Bronchial epithelial cell (primary cell): ENCODE measurements around the gene SPIRE1. TPM values are rescaled to one million over a fixed set of nuclear protein-coding genes. Genes with fewer than 3 reads are reported as not detected.
"Not testable (repeated sequence)": the region's sequence is repeated elsewhere in the genome, so short reads cannot be mapped to it uniquely, and the experiment has no call there.

Experiments used
- DNase-seq: peaks from one replicate; pipeline ENCODE4 v3.0.0-alpha.2; 2010; ENCODE audit warnings: low read depth
- FAIRE-seq: peaks from 2 replicates; lab custom pipeline; 2011; peaks lifted over from hg19 to GRCh38; lab: Jason Lieb, UNC
- H3K27me3 ChIP-seq: 2 replicates; pipeline ENCODE4 v1.5.1; 2011; ENCODE audit warnings: low read length; ENCODE audit not compliant: control insufficient read depth, insufficient read depth
- H3K36me3 ChIP-seq: 2 replicates; pipeline ENCODE4 v1.5.1; 2011; ENCODE audit warnings: low read length; ENCODE audit not compliant: control insufficient read depth, insufficient read depth
- H3K4me3 ChIP-seq: 2 replicates; pipeline ENCODE4 v1.5.1; 2011; ENCODE audit warnings: mild to moderate bottlenecking, low read depth, low read length, control low read depth
- total RNA-seq: library from RNA; depleted of rRNA; stranded (reverse); fragments of >200 nt; gene quantifications from 2 replicates; pipeline ENCODE4 v1.2.1, GENCODE V29; 2014
- TF ChIP-seq, protein P1 (sequence below): IDR thresholded peaks from 2 replicates; pipeline ENCODE4 v1.5.1; 2011; ENCODE audit warnings: mild to moderate bottlenecking, moderate library complexity, low read length, control low read depth, inconsistent platforms; ENCODE audit not compliant: insufficient read depth, severe bottlenecking

The SPIRE1 gene
- total RNA-seq, 1 donor from 2014 or later, result 141 TPM

- Histone ChIP-seq H3K27me3 (no peaks in the 10 kb centered on the region), H3K36me3 (peaks cover 1% of the 10 kb centered on the region), H3K4me3 (no peak overlapping the region)
- DNase-seq (no peak), FAIRE-seq (no peak)
- TF ChIP-seq, protein P1, sequence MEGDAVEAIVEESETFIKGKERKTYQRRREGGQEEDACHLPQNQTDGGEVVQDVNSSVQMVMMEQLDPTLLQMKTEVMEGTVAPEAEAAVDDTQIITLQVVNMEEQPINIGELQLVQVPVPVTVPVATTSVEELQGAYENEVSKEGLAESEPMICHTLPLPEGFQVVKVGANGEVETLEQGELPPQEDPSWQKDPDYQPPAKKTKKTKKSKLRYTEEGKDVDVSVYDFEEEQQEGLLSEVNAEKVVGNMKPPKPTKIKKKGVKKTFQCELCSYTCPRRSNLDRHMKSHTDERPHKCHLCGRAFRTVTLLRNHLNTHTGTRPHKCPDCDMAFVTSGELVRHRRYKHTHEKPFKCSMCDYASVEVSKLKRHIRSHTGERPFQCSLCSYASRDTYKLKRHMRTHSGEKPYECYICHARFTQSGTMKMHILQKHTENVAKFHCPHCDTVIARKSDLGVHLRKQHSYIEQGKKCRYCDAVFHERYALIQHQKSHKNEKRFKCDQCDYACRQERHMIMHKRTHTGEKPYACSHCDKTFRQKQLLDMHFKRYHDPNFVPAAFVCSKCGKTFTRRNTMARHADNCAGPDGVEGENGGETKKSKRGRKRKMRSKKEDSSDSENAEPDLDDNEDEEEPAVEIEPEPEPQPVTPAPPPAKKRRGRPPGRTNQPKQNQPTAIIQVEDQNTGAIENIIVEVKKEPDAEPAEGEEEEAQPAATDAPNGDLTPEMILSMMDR, result no peak
Observed at GRCh38 chr18:12645254-12645653, 12.7 kb downstream of the SPIRE1 start.

DNA sequence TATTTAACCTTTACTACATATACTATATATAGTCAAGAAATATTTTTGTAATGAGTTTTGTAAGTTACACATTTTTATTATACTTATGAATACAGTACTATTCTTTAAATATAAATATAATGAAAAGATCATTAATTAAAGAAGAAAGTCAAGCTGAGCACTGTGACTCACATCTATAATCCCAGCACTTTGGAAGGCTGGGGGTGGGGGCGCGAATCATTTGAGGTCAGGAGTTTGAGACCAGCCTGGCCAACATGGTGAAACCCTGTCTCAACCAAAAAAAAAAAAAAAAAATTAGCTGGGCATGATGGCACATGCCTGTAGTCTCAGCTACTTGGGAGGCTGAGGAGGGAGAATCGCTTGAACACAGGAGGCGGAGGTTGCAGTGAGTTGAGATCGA is 14.2 kb downstream of the SPIRE1 start:
- FAIRE-seq, H3K36me3 ChIP-seq, H3K27me3 ChIP-seq, H3K4me3 ChIP-seq: not testable (repeated sequence)
- DNase-seq, result peak; percentile 36

DNA sequence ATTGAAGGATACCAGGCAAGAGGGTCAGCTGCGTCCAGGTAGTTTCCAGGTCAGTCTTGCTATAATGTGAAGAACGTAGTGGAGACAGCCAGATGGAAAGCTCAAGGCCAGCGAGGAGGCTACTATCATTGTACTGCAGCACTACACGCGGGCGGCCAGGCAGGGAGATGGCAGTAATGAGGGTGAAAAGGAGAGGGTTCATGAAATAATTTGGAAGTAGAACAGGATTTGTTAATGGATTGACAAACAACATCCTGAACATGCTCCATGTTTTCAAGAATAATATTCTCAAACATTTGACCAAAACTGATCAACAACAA is 17.1 kb downstream of the SPIRE1 start:
- H3K4me3 ChIP-seq, result no peak overlapping the region
- FAIRE-seq, result no peak
- TF ChIP-seq, protein P1, result no peak

DNA sequence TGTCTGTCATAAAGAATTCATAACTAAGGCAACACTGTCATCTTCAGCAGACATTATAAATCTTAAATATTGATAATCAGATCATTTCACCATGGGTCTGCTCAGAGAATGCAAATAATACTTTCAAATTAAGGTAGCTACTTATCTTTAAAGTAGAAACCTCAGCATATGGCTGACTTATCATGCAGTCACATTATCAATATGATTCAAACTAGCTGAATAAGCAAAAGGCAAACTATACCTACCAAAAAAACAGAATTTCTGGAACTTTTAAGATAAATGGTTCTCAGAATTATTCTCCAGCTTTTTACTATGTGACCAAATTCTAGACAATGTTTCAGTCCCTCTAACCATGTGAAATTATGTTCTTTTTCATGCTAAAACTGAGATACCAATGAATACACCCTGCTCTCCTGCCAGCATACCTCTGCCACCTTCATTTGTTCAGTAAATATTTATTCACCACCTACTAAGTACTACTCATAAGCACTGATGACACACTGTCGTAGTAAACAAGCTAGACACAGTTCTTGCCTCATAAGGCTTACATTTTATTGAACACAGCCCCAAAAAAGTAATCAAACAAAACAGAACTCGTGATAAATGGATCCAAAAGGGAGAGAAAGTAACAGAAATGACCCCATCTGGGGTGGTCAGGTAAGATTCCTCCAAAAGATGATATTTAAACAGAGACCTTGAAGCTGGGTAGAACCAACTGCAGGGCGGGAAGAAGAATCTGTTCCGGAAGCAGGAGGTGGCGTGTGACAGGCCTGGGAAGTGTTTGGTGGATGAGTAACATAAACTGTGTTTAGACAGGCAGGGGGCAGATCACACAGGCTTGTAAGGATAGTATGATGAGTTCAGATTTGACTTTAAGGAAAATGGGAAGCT is 17.7 kb downstream of the SPIRE1 start:
- peak; percentile 96 for FAIRE-seq
- TF ChIP-seq, protein P1, result no peak
- peak; percentile 90 for DNase-seq
- H3K27me3 ChIP-seq, result no peaks in the 10 kb centered on the region
- peaks cover 3% of the 10 kb centered on the region for H3K36me3 ChIP-seq
- H3K4me3 ChIP-seq, result no peak overlapping the region

More for the DNA sequence above, 17.1 kb downstream of the SPIRE1 start:
- Histone ChIP-seq H3K36me3 (peaks cover 3% of the 10 kb centered on the region), H3K27me3 (no peaks in the 10 kb centered on the region)
- DNase-seq, result no peak

GRCh38 chr18:12638644-12639124 is 19.2 kb downstream of the SPIRE1 start:
- H3K4me3 ChIP-seq, result no peak overlapping the region
- DNase-seq (no peak), FAIRE-seq (no peak)
- H3K27me3 ChIP-seq, result no peaks in the 10 kb centered on the region
- TF ChIP-seq, protein P1, result no peak
- peaks cover 3% of the 10 kb centered on the region for H3K36me3 ChIP-seq

DNA sequence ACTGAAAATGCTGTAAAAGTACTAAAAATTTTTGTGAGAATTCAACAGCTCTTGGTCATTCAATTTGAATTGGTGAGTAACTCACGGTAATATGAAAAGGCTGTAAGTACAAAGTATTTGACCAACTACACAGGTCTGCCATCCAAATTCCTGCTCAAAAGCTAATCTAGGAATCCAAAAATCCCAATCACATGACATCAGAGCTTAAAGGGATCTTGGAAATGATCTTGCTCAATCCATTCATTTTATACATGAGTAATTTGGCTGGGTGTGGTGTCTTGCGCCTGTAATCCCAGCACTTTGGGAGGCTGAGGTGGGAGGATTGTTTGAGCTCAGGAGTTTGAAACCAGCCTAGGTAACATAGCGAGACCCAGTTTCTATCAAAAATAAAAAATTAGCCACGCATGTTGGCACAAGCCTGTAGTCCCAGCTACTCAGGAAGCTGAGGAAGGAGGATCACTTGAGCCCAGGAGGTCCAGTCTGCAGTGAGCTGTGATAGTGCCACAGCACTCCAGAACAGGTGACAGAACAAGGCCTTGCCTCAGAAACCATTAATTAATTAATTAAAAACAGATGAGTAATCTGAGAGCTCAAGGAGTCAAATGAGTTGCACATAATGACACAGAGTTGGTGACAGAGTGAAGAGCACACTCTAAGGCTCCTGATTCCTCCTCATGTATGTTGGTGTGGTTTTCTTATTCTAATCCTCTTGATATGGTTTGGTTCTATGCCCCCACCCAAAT is 19.8 kb downstream of the SPIRE1 start:
- TF ChIP-seq, protein P1, result no peak
- DNase-seq (peak; percentile 79), FAIRE-seq (no peak)
- Histone ChIP-seq H3K4me3 (no peak overlapping the region), H3K27me3 (no peaks in the 10 kb centered on the region), H3K36me3 (peaks cover 3% of the 10 kb centered on the region)
